Natural killer cell (primary cell): Measurements from ENCODE around the gene BNIP3. TPM values are rescaled to one million over a fixed set of nuclear protein-coding genes. Genes with fewer than 3 reads are reported as not detected.

Source experiments
- ATAC-seq, 3 donors: fragments of 150-1000 bp in 2 of 3; fragments of 200-7000 bp in 1 of 3; cut with Tn5 transposase; 1 replicate in 1 of 3; 2 replicates in 2 of 3; pipeline ENCODE4 v1.10.0; 2021; ENCODE audit warnings: mild to moderate bottlenecking in 2 of 3, moderate library complexity in 2 of 3
- DNase-seq, 2 donors: peaks; one replicate each; pipeline versions ENCODE4 v3.0.0 to v3.0.0-alpha.2; 2013 to 2021; ENCODE audit warnings: mixed read lengths in 1 of 2
- H3K27ac ChIP-seq: one replicate; pipeline ENCODE4 v1.5.1; 2013; ENCODE audit warnings: mild to moderate bottlenecking, low read length
- H3K27me3 ChIP-seq: one replicate; pipeline ENCODE4 v1.6.1; 2013; ENCODE audit warnings: low read length; ENCODE audit not compliant: control insufficient read depth, insufficient read depth
- H3K36me3 ChIP-seq: one replicate; pipeline ENCODE4 v1.6.1; 2013; ENCODE audit warnings: low read length; ENCODE audit not compliant: control insufficient read depth, insufficient read depth
- H3K4me1 ChIP-seq: one replicate; pipeline ENCODE4 v1.6.1; 2013; ENCODE audit warnings: low read length; ENCODE audit not compliant: control insufficient read depth, insufficient read depth
- H3K4me3 ChIP-seq: one replicate; pipeline ENCODE4 v1.5.1; 2013; ENCODE audit warnings: low read length
- H3K9me3 ChIP-seq: one replicate; pipeline ENCODE4 v1.6.1; 2013; ENCODE audit warnings: low read length; ENCODE audit not compliant: control insufficient read depth, insufficient read depth
- H3K27ac Mint-ChIP-seq, 2 donors: one replicate each; pipeline ENCODE4 v1.8.0; 2022; ENCODE audit warnings: mild to moderate bottlenecking in 2 of 2, mixed read lengths in 2 of 2, moderate library complexity in 1 of 2
- H3K27me3 Mint-ChIP-seq, 2 donors: one replicate each; pipeline ENCODE4 v1.8.0; 2022; ENCODE audit warnings: low read depth in 2 of 2, mixed read lengths in 2 of 2
- H3K36me3 Mint-ChIP-seq: one replicate; pipeline ENCODE4 v1.8.0; 2022; ENCODE audit warnings: mixed read lengths
- H3K4me1 Mint-ChIP-seq, 2 donors: one replicate each; pipeline ENCODE4 v1.8.0; 2022; ENCODE audit warnings: mixed read lengths in 2 of 2
- H3K4me3 Mint-ChIP-seq: one replicate; pipeline ENCODE4 v1.8.0; 2022; ENCODE audit warnings: mild to moderate bottlenecking, moderate library complexity, mixed read lengths
- H3K9me3 Mint-ChIP-seq, 2 donors: one replicate each; pipeline ENCODE4 v1.8.0; 2022; ENCODE audit warnings: mixed read lengths in 2 of 2
- WGBS: methylation state at CpG from one replicate; pipeline ENCODE4 v1.1.7; 2013; ENCODE audit warnings: missing lambda C conversion rate; ENCODE audit not compliant: insufficient coverage; 5-methylcytosine and 5-hydroxymethylcytosine counted together
- intact Hi-C: fragments of 100-400 bp; cut with micrococcal nuclease; formaldehyde crosslinking; loops from one replicate; pipeline ENCODE4 v1.14.2; 2022
- total RNA-seq, 4 donors: library from RNA; stranded (reverse); fragments of 120-200 nt in 1 of 4; gene quantifications; one replicate each; pipeline versions ENCODE4 v1.2.3 to v1.2.4, GENCODE V29; 2013 to 2022
- TF ChIP-seq, protein P1 (sequence below): fragments of 200-600 bp; IDR thresholded peaks from one replicate; pipeline ENCODE4 v1.8.0; 2022; ENCODE audit warnings: antibody characterized with exemption

Gene BNIP3, protein sequence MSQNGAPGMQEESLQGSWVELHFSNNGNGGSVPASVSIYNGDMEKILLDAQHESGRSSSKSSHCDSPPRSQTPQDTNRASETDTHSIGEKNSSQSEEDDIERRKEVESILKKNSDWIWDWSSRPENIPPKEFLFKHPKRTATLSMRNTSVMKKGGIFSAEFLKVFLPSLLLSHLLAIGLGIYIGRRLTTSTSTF
- total RNA-seq = 10 to 100 TPM in 2 of 3 donors, 1 to 10 TPM in 1; 9.9 to 12.9 (median 12.1) TPM
- 9.8 TPM for total RNA-seq (2013)

- H3K27ac Mint-ChIP-seq = peak within 1 kb of the TSS in 1 of 2 donors; percentile 81
- WGBS = under 1% methylated on average over 100 of the region's 100 CpGs
- H3K36me3 Mint-ChIP-seq = no peaks in the 10 kb centered on the region
- H3K4me1 ChIP-seq = peaks cover 13% of the 10 kb centered on the region
- peak within 1 kb of the TSS; percentile 83 for H3K4me3 Mint-ChIP-seq
- H3K27me3 Mint-ChIP-seq = no peaks in the 10 kb centered on the region
- no peaks in the 10 kb centered on the region for H3K27me3 ChIP-seq
- intact Hi-C loops = loop anchor here (2.0 kb wide), 1 partner anchor 85 kb away; no protein-coding TSS in a partner anchor
- H3K4me3 ChIP-seq = peak within 1 kb of the TSS; percentile 52
- ATAC-seq (peak; percentile 87 to 91 (median 90)), DNase-seq (peak; percentile 87 to 98)
- peaks cover 14 to 36% of the 10 kb centered on the region in 2 donors for H3K4me1 Mint-ChIP-seq
- H3K36me3 ChIP-seq = no peaks in the 10 kb centered on the region
- no peak within 1 kb of the TSS for H3K27ac ChIP-seq
- no peaks in the 10 kb centered on the region for H3K9me3 Mint-ChIP-seq
- TF ChIP-seq, protein P1, sequence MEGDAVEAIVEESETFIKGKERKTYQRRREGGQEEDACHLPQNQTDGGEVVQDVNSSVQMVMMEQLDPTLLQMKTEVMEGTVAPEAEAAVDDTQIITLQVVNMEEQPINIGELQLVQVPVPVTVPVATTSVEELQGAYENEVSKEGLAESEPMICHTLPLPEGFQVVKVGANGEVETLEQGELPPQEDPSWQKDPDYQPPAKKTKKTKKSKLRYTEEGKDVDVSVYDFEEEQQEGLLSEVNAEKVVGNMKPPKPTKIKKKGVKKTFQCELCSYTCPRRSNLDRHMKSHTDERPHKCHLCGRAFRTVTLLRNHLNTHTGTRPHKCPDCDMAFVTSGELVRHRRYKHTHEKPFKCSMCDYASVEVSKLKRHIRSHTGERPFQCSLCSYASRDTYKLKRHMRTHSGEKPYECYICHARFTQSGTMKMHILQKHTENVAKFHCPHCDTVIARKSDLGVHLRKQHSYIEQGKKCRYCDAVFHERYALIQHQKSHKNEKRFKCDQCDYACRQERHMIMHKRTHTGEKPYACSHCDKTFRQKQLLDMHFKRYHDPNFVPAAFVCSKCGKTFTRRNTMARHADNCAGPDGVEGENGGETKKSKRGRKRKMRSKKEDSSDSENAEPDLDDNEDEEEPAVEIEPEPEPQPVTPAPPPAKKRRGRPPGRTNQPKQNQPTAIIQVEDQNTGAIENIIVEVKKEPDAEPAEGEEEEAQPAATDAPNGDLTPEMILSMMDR = no peak
- no peaks in the 10 kb centered on the region for H3K9me3 ChIP-seq
Measured at GRCh38 chr10:131981429-131982184, at the start of gene BNIP3. Gene BNIP3 (minus strand): TSS chr10:131981923. CDS start chr10:131981806, 117 bp downstream.

GRCh38 chr10:132030898-132031463, 49.3 kb upstream of the BNIP3 start:
- no peaks in the 10 kb centered on the region for H3K9me3 Mint-ChIP-seq
- no peak overlapping the region for H3K4me3 ChIP-seq

DNA sequence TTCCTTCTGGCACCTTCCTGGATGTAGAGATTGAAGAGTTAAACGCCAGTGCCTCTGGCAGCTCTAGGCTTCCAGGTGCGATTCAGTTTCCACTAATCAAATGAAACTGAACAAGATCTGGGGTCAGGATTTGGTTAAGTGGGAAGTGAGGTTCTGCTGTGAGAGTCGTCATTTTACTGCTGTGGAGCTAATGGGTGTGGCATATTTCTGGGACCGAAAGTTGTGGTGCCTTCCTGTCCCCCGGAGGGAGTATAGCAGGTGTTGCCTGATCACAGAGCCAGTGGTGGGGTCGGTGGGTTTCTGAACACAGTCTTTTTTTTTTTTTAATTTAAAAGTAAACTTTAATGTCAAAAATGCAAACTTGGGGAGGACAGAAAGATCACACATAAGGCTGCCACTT, 47.0 kb upstream of the BNIP3 start:
- TF ChIP-seq, protein P1 = no peak
- 49% methylated on average over 4 of the region's 6 CpGs for WGBS
- Mint-ChIP-seq H3K4me1 (no peaks in the 10 kb centered on the region), H3K27ac (no peak overlapping the region), H3K9me3 (no peaks in the 10 kb centered on the region), H3K27me3 (peaks cover 33 to 63% of the 10 kb centered on the region in 2 donors), H3K4me3 (no peak overlapping the region), H3K36me3 (no peaks in the 10 kb centered on the region)
- ATAC-seq (no peak), DNase-seq (no peak)
- H3K36me3 ChIP-seq = no peaks in the 10 kb centered on the region
- intact Hi-C loops = no loop called here
- H3K9me3 ChIP-seq = no peaks in the 10 kb centered on the region
- no peaks in the 10 kb centered on the region for H3K4me1 ChIP-seq
- H3K27me3 ChIP-seq = peaks cover 2% of the 10 kb centered on the region
- H3K27ac ChIP-seq = no peak overlapping the region
- no peak overlapping the region for H3K4me3 ChIP-seq

More at GRCh38 chr10:132030898-132031463, 49.3 kb upstream of the BNIP3 start:
- no peaks in the 10 kb centered on the region for H3K4me1 ChIP-seq
- Mint-ChIP-seq H3K36me3 (no peaks in the 10 kb centered on the region), H3K4me3 (no peak overlapping the region), H3K27me3 (peaks cover 42 to 72% of the 10 kb centered on the region in 2 donors), H3K4me1 (no peaks in the 10 kb centered on the region), H3K27ac (no peak overlapping the region)
- DNase-seq (no peak), ATAC-seq (no peak)
- WGBS = 75% methylated on average over 12 of the region's 12 CpGs
- no peaks in the 10 kb centered on the region for H3K36me3 ChIP-seq
- TF ChIP-seq, protein P1 = no peak
- H3K27ac ChIP-seq = no peak overlapping the region
- intact Hi-C loops = no loop called here
- H3K27me3 ChIP-seq = no peaks in the 10 kb centered on the region
- H3K9me3 ChIP-seq = no peaks in the 10 kb centered on the region
